A549 (cell line): ENCODE results near the gene RPL37.

ENCODE experiments used
- CTCF ChIP-seq: fragments of >200 bp; sonication (Bioruptor Twin); formaldehyde crosslinking; IDR thresholded peaks from 3 replicates; pipeline ENCODE4 v1.5.1; 2016
- JUN ChIP-seq, 2 experiments: fragments of >200 bp; sonication (Bioruptor Twin); formaldehyde crosslinking; IDR thresholded peaks; 2 replicates in 1 of 2; 3 replicates in 1 of 2; pipeline ENCODE4 v1.6.1; 2016 to 2017
- KDM1A ChIP-seq: fragments of 200-600 bp; sonication (generic); IDR thresholded peaks from 2 replicates; pipeline ENCODE4 v1.6.1; 2016; ENCODE audit warnings: low read depth, mild to moderate bottlenecking
- KDM5A ChIP-seq: fragments of 200-600 bp; sonication (generic); IDR thresholded peaks from 2 replicates; pipeline ENCODE4 v1.6.1; 2016; ENCODE audit warnings: antibody characterized with exemption, mild to moderate bottlenecking
- MYC ChIP-seq: IDR thresholded peaks from 2 replicates; pipeline ENCODE4 v1.6.1; 2012; ENCODE audit warnings: mild to moderate bottlenecking, inconsistent platforms, low read length, improper control_type of control experiment, borderline replicate concordance
- NR3C1 ChIP-seq: fragments of >200 bp; sonication (Bioruptor Twin); formaldehyde crosslinking; IDR thresholded peaks from 3 replicates; pipeline ENCODE4 v1.6.1; 2017
- POLR2A ChIP-seq: IDR thresholded peaks from 2 replicates; pipeline ENCODE4 v1.6.1; 2012; ENCODE audit warnings: mild to moderate bottlenecking, low read length
- SMC3 ChIP-seq: fragments of >200 bp; sonication (Bioruptor Twin); formaldehyde crosslinking; IDR thresholded peaks from 3 replicates; pipeline ENCODE4 v1.6.1; 2018; ENCODE audit warnings: inconsistent platforms

DNA sequence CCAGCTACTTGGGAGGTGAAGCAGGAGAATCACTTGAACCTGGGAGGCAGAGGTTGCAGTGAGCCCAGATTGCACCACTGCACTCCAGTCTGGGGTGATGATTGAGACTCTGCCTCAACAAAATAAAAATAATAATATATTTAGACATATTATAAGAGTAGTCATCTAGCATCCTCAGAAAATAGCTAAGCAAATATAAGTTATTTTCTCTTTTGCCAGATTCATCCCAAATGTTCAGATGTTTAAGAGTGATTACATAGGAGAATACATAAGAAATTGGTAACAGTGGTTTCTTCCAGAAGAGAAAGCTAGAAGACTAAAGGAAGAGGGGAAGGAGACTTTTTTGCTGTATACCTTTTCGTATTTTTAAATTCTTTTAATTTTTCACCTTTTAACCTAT lies 56.9 kb downstream of the RPL37 start:
- TF ChIP-seq CTCF: no peak
- no peak for TF ChIP-seq POLR2A
- no peak for TF ChIP-seq NR3C1
- no peak for TF ChIP-seq KDM1A
- no peak for TF ChIP-seq SMC3
- no peak for TF ChIP-seq KDM5A
- TF ChIP-seq MYC: no peak
- no peak for TF ChIP-seq JUN (IDR thresholded peaks at IDR 0.05)
